DND-41 (cell line): ENCODE data around the gene SNORC.

Experiments
- CTCF ChIP-seq: IDR thresholded peaks from 2 replicates; pipeline ENCODE4 v1.5.1; 2012; ENCODE audit warnings: borderline replicate concordance, low read length, moderate library complexity, mild to moderate bottlenecking; ENCODE audit not compliant: poor library complexity, severe bottlenecking; ENCODE audit errors: extremely low read depth
- EZH2 ChIP-seq: IDR thresholded peaks from 3 replicates; pipeline ENCODE4 v1.6.1; 2012; ENCODE audit warnings: borderline replicate concordance, low read depth, mild to moderate bottlenecking, moderate library complexity, low read length, inconsistent platforms; ENCODE audit not compliant: severe bottlenecking

GRCh38 chr2:232920055-232920454 lies 50.0 kb downstream of the SNORC start:
- no peak for TF ChIP-seq CTCF
- no peak for TF ChIP-seq EZH2
